HepG2 (cell line): ENCODE measurements around the gene TBC1D19. TPM values are rescaled to one million over a fixed set of nuclear protein-coding genes. Genes with fewer than 3 reads are reported as not detected.

Experiments used
- ATM ChIP-seq: fragments of 450-650 bp; IDR thresholded peaks from 2 replicates; pipeline ENCODE4 v1.7.1; 2017; ENCODE audit warnings: mild to moderate bottlenecking, borderline replicate concordance
- BORCS8-MEF2B ChIP-seq: sonication (generic); formaldehyde crosslinking; IDR thresholded peaks from 2 replicates; pipeline ENCODE4 v1.8.0; 2022; ENCODE audit warnings: mild to moderate bottlenecking, missing genetic modification reagents
- CENPT ChIP-seq: sonication (generic); formaldehyde crosslinking; IDR thresholded peaks from 2 replicates; pipeline ENCODE4 v1.8.0; 2022; ENCODE audit warnings: low read depth, mild to moderate bottlenecking, moderate library complexity, missing genetic modification reagents
- CREM ChIP-seq, 2 experiments: sonication (generic) in 1 of 2; formaldehyde crosslinking in 1 of 2; IDR thresholded peaks; 2 replicates each; pipeline versions ENCODE4 v1.4.0 to v1.6.1; 2016 to 2020; ENCODE audit warnings: antibody characterized with exemption in 1 of 2, mild to moderate bottlenecking in 1 of 2, missing genetic modification reagents in 1 of 2
- DPF2 ChIP-seq: sonication (generic); formaldehyde crosslinking; IDR thresholded peaks from 2 replicates; pipeline ENCODE4 v1.4.0; 2020; ENCODE audit warnings: mild to moderate bottlenecking, low read depth, missing genetic modification reagents, borderline replicate concordance
- EHMT2 ChIP-seq: fragments of 200-600 bp; sonication (generic); IDR thresholded peaks from 2 replicates; pipeline ENCODE4 v1.7.0; 2017; ENCODE audit warnings: antibody characterized with exemption, low read depth, low read length, borderline replicate concordance
- FUBP1 ChIP-seq: sonication (generic); formaldehyde crosslinking; IDR thresholded peaks from 2 replicates; pipeline ENCODE4 v1.5.1; 2020; ENCODE audit warnings: missing genetic modification reagents, mild to moderate bottlenecking, borderline replicate concordance
- HOXD1 ChIP-seq: sonication (generic); formaldehyde crosslinking; IDR thresholded peaks from 2 replicates; pipeline ENCODE4 v1.5.0; 2020; ENCODE audit warnings: missing genetic modification reagents
- MTA1 ChIP-seq: sonication (generic); formaldehyde crosslinking; IDR thresholded peaks from 2 replicates; pipeline ENCODE4 v1.4.0; 2020; ENCODE audit warnings: missing genetic modification reagents, mild to moderate bottlenecking, borderline replicate concordance
- MZF1 ChIP-seq: sonication (generic); formaldehyde crosslinking; IDR thresholded peaks from 2 replicates; pipeline ENCODE4 v1.8.1; 2023; ENCODE audit warnings: mild to moderate bottlenecking, missing genetic modification reagents, borderline replicate concordance
- RARG ChIP-seq: sonication (generic); formaldehyde crosslinking; IDR thresholded peaks from 2 replicates; pipeline ENCODE4 v1.4.0; 2020; ENCODE audit warnings: low read depth, mild to moderate bottlenecking, missing genetic modification reagents
- RBM39 ChIP-seq: fragments of 200-400 bp; formaldehyde crosslinking; IDR thresholded peaks from one replicate; pipeline ENCODE4 v1.6.1; 2018; ENCODE audit warnings: antibody characterized with exemption, mild to moderate bottlenecking, low read depth, low read length; ENCODE audit not compliant: poor library complexity, severe bottlenecking
- RCOR2 ChIP-seq: IDR thresholded peaks from 2 replicates; pipeline ENCODE4 v1.6.1; 2016; ENCODE audit warnings: missing biosample characterization, missing genetic modification reagents
- RNF2 ChIP-seq: fragments of 450-650 bp; conservative IDR thresholded peaks from 2 replicates; pipeline ENCODE4 v1.6.1; 2016; ENCODE audit warnings: low read depth
- SIN3A ChIP-seq: IDR thresholded peaks from 2 replicates; pipeline ENCODE4 v1.6.1; 2011; ENCODE audit warnings: low read depth, mild to moderate bottlenecking, control low read depth, low read length, borderline replicate concordance
- SRY ChIP-seq: sonication (generic); formaldehyde crosslinking; IDR thresholded peaks from 2 replicates; pipeline ENCODE4 v1.8.0; 2022; ENCODE audit warnings: mild to moderate bottlenecking, missing genetic modification reagents
- TBX2 ChIP-seq: sonication (generic); formaldehyde crosslinking; IDR thresholded peaks from 2 replicates; pipeline ENCODE4 v1.5.0; 2020; ENCODE audit warnings: missing genetic modification reagents, mild to moderate bottlenecking, borderline replicate concordance
- TFDP2 ChIP-seq: sonication (generic); formaldehyde crosslinking; IDR thresholded peaks from 2 replicates; pipeline ENCODE4 v1.4.0; 2020; ENCODE audit warnings: missing genetic modification reagents
- ZBTB1 ChIP-seq: sonication (generic); formaldehyde crosslinking; IDR thresholded peaks from 2 replicates; pipeline ENCODE4 v1.4.0; 2020; ENCODE audit warnings: missing genetic modification reagents, borderline replicate concordance
- ZMYM3 ChIP-seq: sonication (generic); formaldehyde crosslinking; IDR thresholded peaks from 2 replicates; pipeline ENCODE4 v1.5.1; 2020; ENCODE audit warnings: mild to moderate bottlenecking, missing genetic modification reagents
- ZNF275 ChIP-seq: sonication (generic); formaldehyde crosslinking; IDR thresholded peaks from 2 replicates; pipeline ENCODE4 v1.8.0; 2022; ENCODE audit warnings: missing genetic modification reagents, mild to moderate bottlenecking, inconsistent platforms, borderline replicate concordance
- ZNF644 ChIP-seq: IDR thresholded peaks from 2 replicates; pipeline ENCODE4 v1.6.1; 2016; ENCODE audit warnings: low read depth
- ZNF713 ChIP-seq: sonication (generic); formaldehyde crosslinking; IDR thresholded peaks from 2 replicates; pipeline ENCODE4 v1.4.0; 2020; ENCODE audit warnings: mild to moderate bottlenecking, missing genetic modification reagents
- ZNF768 ChIP-seq: sonication (generic); formaldehyde crosslinking; IDR thresholded peaks from 2 replicates; pipeline ENCODE4 v1.4.0; 2020; ENCODE audit warnings: missing genetic modification reagents
- ZNF782 ChIP-seq: sonication (generic); formaldehyde crosslinking; IDR thresholded peaks from 2 replicates; pipeline ENCODE4 v1.4.0; 2020; ENCODE audit warnings: missing genetic modification reagents, mild to moderate bottlenecking, borderline replicate concordance
- polyA plus RNA-seq, 8 experiments: library from polyadenylated mRNA; depleted of rRNA in 3 of 8; stranded (reverse) in 7 of 8; unstranded in 1 of 8; fragments of >200 nt; fragmentation: Illumina TruSeq in 4 of 8; extraction: Trizol in 4 of 8; gene quantifications; 2 replicates each; pipeline versions ENCODE4 v1.2.1 to v1.2.3, GENCODE V29; 2011 to 2016; ENCODE audit warnings: low read depth in 4 of 8, missing spikeins in 1 of 8, mixed read lengths in 1 of 8; ENCODE audit not compliant: insufficient read depth in 1 of 8
- total RNA-seq, 5 experiments: library from RNA; depleted of rRNA; stranded (reverse); fragments of >200 nt; fragmentation: Illumina TruSeq; extraction: Trizol; gene quantifications; 2 replicates each; pipeline ENCODE4 v1.2.3, GENCODE V29; 2016; ENCODE audit warnings: low read depth in 1 of 5

TBC1D19 gene
- total and polyA plus RNA-seq, 2 of the 13 experiments (the other 11 are each of a cell fraction or from before 2014, with no cell fraction given): 1.6 to 3.5 TPM

- TF ChIP-seq TFDP2 (CRISPR knock-in tag): peak; percentile 59; the same call in 1 of the 2 replicates
- peak; percentile 81 for TF ChIP-seq ZNF768 (CRISPR knock-in tag)
- TF ChIP-seq DPF2 (CRISPR knock-in tag): no peak
- peak; percentile 94 for TF ChIP-seq TBX2
- no peak for TF ChIP-seq ATM
- peak; percentile 91 for TF ChIP-seq BORCS8-MEF2B (CRISPR knock-in tag)
- TF ChIP-seq ZBTB1 (CRISPR knock-in tag): no peak
- TF ChIP-seq MTA1: peak; percentile 86; the same call in 1 of the 2 replicates
- TF ChIP-seq SRY (CRISPR knock-in tag): peak; percentile 82
- peak; percentile 86 for TF ChIP-seq RBM39
- peak; percentile 86; the same call in 1 of the 2 replicates for TF ChIP-seq SIN3A
- peak; percentile 89 for TF ChIP-seq ZMYM3
- TF ChIP-seq ZNF713 (CRISPR knock-in tag): peak; percentile 94
- peak; percentile 41; the same call in 1 of the 2 replicates for TF ChIP-seq CREM (IDR thresholded peaks at IDR 0.05)
- no peak for TF ChIP-seq CREM (CRISPR knock-in tag; IDR thresholded peaks at IDR 0.05)
- no peak for TF ChIP-seq FUBP1 (CRISPR knock-in tag)
- TF ChIP-seq RCOR2 (CRISPR knock-in tag): peak; percentile 48; the same call in 1 of the 2 replicates
- TF ChIP-seq HOXD1 (CRISPR knock-in tag): no peak
- TF ChIP-seq ZNF782 (CRISPR knock-in tag): 0 out of 2 replicates have a peak, but pooled peaks have one; percentile 31
- TF ChIP-seq MZF1: 0 out of 2 replicates have a peak, but pooled peaks have one; percentile 75
- peak; percentile 77 for TF ChIP-seq RNF2
- peak; percentile 99 for TF ChIP-seq EHMT2
- 0 out of 2 replicates have a peak, but pooled peaks have one; percentile 55 for TF ChIP-seq ZNF275 (CRISPR knock-in tag)
- TF ChIP-seq ZNF644 (CRISPR knock-in tag): peak; percentile 84
- TF ChIP-seq CENPT: no peak
- no peak for TF ChIP-seq RARG (CRISPR knock-in tag)
Measured at GRCh38 chr4:26583865-26584652, at the start of gene TBC1D19 (continued).
